Measurements from ENCODE around the gene SUGP2.

- TF ChIP-seq CTCF (conservative IDR thresholded peaks at IDR 0.05; ENCODE audit: low read depth in 2 of 2) (no peak), CREB1 (CRISPR knock-in tag; IDR thresholded peaks at IDR 0.05; ENCODE audit: low read depth) (no peak), POLR2AphosphoS5 (IDR thresholded peaks at IDR 0.05; ENCODE audit: low read depth) (no peak), EZH2 (IDR thresholded peaks at IDR 0.05; ENCODE audit: low read depth, unreplicated experiment) (no peak), EZH2phosphoT487 (IDR thresholded peaks at IDR 0.05; ENCODE audit: unreplicated experiment) (no peak), JUNB (IDR thresholded peaks at IDR 0.05; ENCODE audit: unreplicated experiment) (no peak), REST (IDR thresholded peaks at IDR 0.05; ENCODE audit: unreplicated experiment) (no peak), ETS1 (IDR thresholded peaks at IDR 0.05) (no peak), ZNF331 (CRISPR knock-in tag; IDR thresholded peaks at IDR 0.05; ENCODE audit: low read depth) (no peak), NANOG (IDR thresholded peaks at IDR 0.05; ENCODE audit: borderline replicate concordance) (no peak), ZNF114 (CRISPR knock-in tag; IDR thresholded peaks at IDR 0.05) (no peak)
Measured at GRCh38 chr19:19059018-19059836, 25.9 kb upstream of the SUGP2 start.

All from GM23338 (cell line).